IPS DF 6.9 (cell line): ENCODE data around the gene FAM171A1.
"Not testable (repeated sequence)": the region's sequence is repeated elsewhere in the genome, so short reads cannot be mapped to it uniquely, and the experiment has no call there.

Experiments
- DNase-seq: peaks from one replicate; pipeline ENCODE4 v3.0.0-alpha.2; 2013; ENCODE audit warnings: low read depth, low spot score
- H3K27ac ChIP-seq: one replicate; pipeline ENCODE4 v1.5.1; 2013; ENCODE audit warnings: low read length, control low read depth
- H3K27me3 ChIP-seq: 2 replicates; pipeline ENCODE4 v1.6.1; 2013; ENCODE audit warnings: mild to moderate bottlenecking, low read length; ENCODE audit not compliant: control insufficient read depth, insufficient read depth
- H3K36me3 ChIP-seq: 2 replicates; pipeline ENCODE4 v1.6.1; 2013; ENCODE audit warnings: low read length; ENCODE audit not compliant: control insufficient read depth, insufficient read depth
- H3K4me1 ChIP-seq: 2 replicates; pipeline ENCODE4 v1.6.1; 2013; ENCODE audit warnings: low read length; ENCODE audit not compliant: control insufficient read depth, insufficient read depth
- H3K4me3 ChIP-seq: 2 replicates; pipeline ENCODE4 v1.5.1; 2013; ENCODE audit warnings: mild to moderate bottlenecking, low read length
- H3K9me3 ChIP-seq: 2 replicates; pipeline ENCODE4 v1.6.1; 2013; ENCODE audit warnings: low read length, inconsistent platforms; ENCODE audit not compliant: control insufficient read depth, insufficient read depth
- WGBS: extraction: QIAGEN DNeasy Blood & Tissue Kit; methylation state at CpG from one replicate; pipeline ENCODE4 v1.1.7; 2013; ENCODE audit warnings: mixed read lengths, missing lambda C conversion rate; ENCODE audit not compliant: insufficient read length, insufficient coverage; 5-methylcytosine and 5-hydroxymethylcytosine counted together

Gene FAM171A1

GRCh38 chr10:15346440-15347141 lies 24.5 kb downstream of the FAM171A1 start:
- WGBS = no CpG with 5 or more reads among the region's 8 CpGs
- Histone ChIP-seq H3K27ac (no peak overlapping the region), H3K4me3 (no peak overlapping the region), H3K36me3 (no peaks in the 10 kb centered on the region), H3K9me3 (no peaks in the 10 kb centered on the region), H3K27me3 (no peaks in the 10 kb centered on the region), H3K4me1 (peaks cover 6% of the 10 kb centered on the region)
- DNase-seq = no peak

- H3K4me3 ChIP-seq = no peak overlapping the region
- no peaks in the 10 kb centered on the region for H3K9me3 ChIP-seq
- H3K27me3 ChIP-seq = no peaks in the 10 kb centered on the region
- no peaks in the 10 kb centered on the region for H3K36me3 ChIP-seq
- no peak for DNase-seq
- WGBS = no CpG with 5 or more reads among the region's 5 CpGs
- H3K4me1 ChIP-seq = peaks cover 6% of the 10 kb centered on the region
- H3K27ac ChIP-seq = no peak overlapping the region
Measured at GRCh38 chr10:15345450-15345849, 25.6 kb downstream of the FAM171A1 start.

GRCh38 chr10:15344876-15345285 lies 26.2 kb downstream of the FAM171A1 start:
- Histone ChIP-seq H3K9me3 (no peaks in the 10 kb centered on the region), H3K4me3 (no peak overlapping the region), H3K27ac (no peak overlapping the region), H3K36me3 (no peaks in the 10 kb centered on the region), H3K27me3 (no peaks in the 10 kb centered on the region), H3K4me1 (peaks cover 6% of the 10 kb centered on the region)
- no peak for DNase-seq
- no CpG with 5 or more reads among the region's 8 CpGs for WGBS

GRCh38 chr10:15344256-15344875 lies 26.7 kb downstream of the FAM171A1 start:
- WGBS = no CpG with 5 or more reads among the region's 4 CpGs
- no peak overlapping the region for H3K4me3 ChIP-seq
- no peaks in the 10 kb centered on the region for H3K27me3 ChIP-seq
- DNase-seq = no peak
- no peak overlapping the region for H3K27ac ChIP-seq
- no peaks in the 10 kb centered on the region for H3K36me3 ChIP-seq
- no peaks in the 10 kb centered on the region for H3K9me3 ChIP-seq
- H3K4me1 ChIP-seq = peaks cover 6% of the 10 kb centered on the region

GRCh38 chr10:15342970-15343369 lies 28.1 kb downstream of the FAM171A1 start:
- H3K4me3 ChIP-seq = no peak overlapping the region
- no peaks in the 10 kb centered on the region for H3K27me3 ChIP-seq
- peaks cover 5% of the 10 kb centered on the region for H3K4me1 ChIP-seq
- no peaks in the 10 kb centered on the region for H3K9me3 ChIP-seq
- H3K36me3 ChIP-seq = no peaks in the 10 kb centered on the region
- H3K27ac ChIP-seq = no peak overlapping the region
- DNase-seq = no peak
- no CpG with 5 or more reads among the region's 3 CpGs for WGBS

GRCh38 chr10:15341502-15342128 lies 29.5 kb downstream of the FAM171A1 start:
- no peaks in the 10 kb centered on the region for H3K27me3 ChIP-seq
- no peak for DNase-seq
- H3K4me1 ChIP-seq = peaks cover 5% of the 10 kb centered on the region
- H3K4me3 ChIP-seq = no peak overlapping the region
- H3K27ac ChIP-seq = no peak overlapping the region
- WGBS = no CpG with 5 or more reads among the region's 7 CpGs
- H3K9me3 ChIP-seq = no peaks in the 10 kb centered on the region
- H3K36me3 ChIP-seq = no peaks in the 10 kb centered on the region

GRCh38 chr10:15339892-15340291 lies 31.2 kb downstream of the FAM171A1 start:
- no peak for DNase-seq
- H3K9me3 ChIP-seq = no peaks in the 10 kb centered on the region
- H3K4me1 ChIP-seq = no peaks in the 10 kb centered on the region
- no peak overlapping the region for H3K27ac ChIP-seq
- H3K36me3 ChIP-seq = no peaks in the 10 kb centered on the region
- WGBS = no CpG with 5 or more reads among the region's 2 CpGs
- no peaks in the 10 kb centered on the region for H3K27me3 ChIP-seq
- no peak overlapping the region for H3K4me3 ChIP-seq

- H3K36me3 ChIP-seq, DNase-seq, H3K4me1 ChIP-seq, H3K9me3 ChIP-seq, H3K27ac ChIP-seq, H3K4me3 ChIP-seq, H3K27me3 ChIP-seq: not testable (repeated sequence)
- no CpG with 5 or more reads among the region's 24 CpGs for WGBS
Measured at GRCh38 chr10:15337441-15337923, 33.6 kb downstream of the FAM171A1 start.

- Histone ChIP-seq H3K4me3 (no peak overlapping the region), H3K36me3 (no peaks in the 10 kb centered on the region), H3K4me1 (no peaks in the 10 kb centered on the region), H3K9me3 (no peaks in the 10 kb centered on the region), H3K27ac (no peak overlapping the region), H3K27me3 (no peaks in the 10 kb centered on the region)
- WGBS = no CpG with 5 or more reads among the region's 4 CpGs
- no peak for DNase-seq
Measured at GRCh38 chr10:15336211-15336610, 34.9 kb downstream of the FAM171A1 start.

- DNase-seq = no peak
- no peak overlapping the region for H3K4me3 ChIP-seq
- WGBS = no CpG with 5 or more reads among the region's 2 CpGs
Measured at GRCh38 chr10:15335508-15335907, 35.6 kb downstream of the FAM171A1 start.

More at GRCh38 chr10:15335508-15335907, 35.6 kb downstream of the FAM171A1 start:
- Histone ChIP-seq H3K27ac (no peak overlapping the region), H3K27me3 (no peaks in the 10 kb centered on the region), H3K36me3 (no peaks in the 10 kb centered on the region), H3K9me3 (no peaks in the 10 kb centered on the region), H3K4me1 (no peaks in the 10 kb centered on the region)
